A549 (cell line): ENCODE results near the gene FAM219A. TPM values are rescaled to one million over a fixed set of nuclear protein-coding genes. Genes with fewer than 3 reads are reported as not detected.

Experiments used
- ATAC-seq, 2 experiments: fragments of 200-7000 bp in 1 of 2; fragments of >200 bp in 1 of 2; cut with Nextera tagmentation in 1 of 2; cut with Tn5 transposase in 1 of 2; 3 replicates each; pipeline versions ENCODE4 v1.8.0 to v1.9.1; 2018 to 2020; ENCODE audit warnings: mild to moderate bottlenecking in 1 of 2, moderate library complexity in 1 of 2
- CTCF ChIA-PET: fragments of 300-600 bp; sonication (Branson Sonifier 250); formaldehyde crosslinking; extraction: SDS; loops from one replicate; lab custom pipeline; 2021; ENCODE audit warnings: antibody characterized with exemption, inconsistent platforms; lab: Yijun Ruan, JAX
- POLR2A ChIA-PET: fragments of 350-600 bp; formaldehyde crosslinking; extraction: SDS; loops from one replicate; lab custom pipeline; 2021; ENCODE audit warnings: antibody characterized with exemption, inconsistent platforms; lab: Yijun Ruan, JAX
- DNase-seq, 2 experiments: peaks; one replicate each; pipeline versions ENCODE4 v3.0.0 to v3.0.0-alpha.2; 2011 to 2016; ENCODE audit warnings: low read depth in 1 of 2, low spot score in 1 of 2
- FAIRE-seq: peaks from 2 replicates; lab custom pipeline; 2011; peaks lifted over from hg19 to GRCh38; lab: Jason Lieb, UNC
- H3K27ac ChIP-seq, 2 experiments: fragments of >200 bp; sonication (Bioruptor Twin); formaldehyde crosslinking; 3 replicates each; pipeline ENCODE4 v1.5.1; 2016 to 2017
- H3K4me1 ChIP-seq: fragments of >200 bp; sonication (Bioruptor Twin); formaldehyde crosslinking; 3 replicates; pipeline ENCODE4 v1.6.1; 2016
- H3K4me2 ChIP-seq: fragments of >200 bp; sonication (Bioruptor Twin); formaldehyde crosslinking; 3 replicates; pipeline ENCODE4 v1.6.1; 2016
- H3K4me3 ChIP-seq: fragments of >200 bp; sonication (Bioruptor Twin); formaldehyde crosslinking; 3 replicates; pipeline ENCODE4 v1.5.1; 2016
- H3K9me3 ChIP-seq: fragments of >200 bp; sonication (Bioruptor Twin); formaldehyde crosslinking; 3 replicates; pipeline ENCODE4 v1.6.1; 2016
- ATOH8 ChIP-seq: fragments of 250-450 bp; sonication (Bioruptor Pico); IDR thresholded peaks from 2 replicates; pipeline ENCODE4 v1.5.0; 2020; ENCODE audit warnings: low read depth, mild to moderate bottlenecking, moderate library complexity
- BCL3 ChIP-seq: fragments of >200 bp; sonication (Bioruptor Twin); formaldehyde crosslinking; IDR thresholded peaks from 3 replicates; pipeline ENCODE4 v1.6.1; 2016
- CBX2 ChIP-seq: fragments of 200-600 bp; sonication (generic); IDR thresholded peaks from 2 replicates; pipeline ENCODE4 v1.6.1; 2016; ENCODE audit warnings: low read depth, mild to moderate bottlenecking, borderline replicate concordance
- CEBPB ChIP-seq, 2 experiments: fragments of >200 bp in 1 of 2; sonication (Bioruptor Twin) in 1 of 2; formaldehyde crosslinking in 1 of 2; IDR thresholded peaks; 2 replicates each; pipeline ENCODE4 v1.6.1; 2012 to 2016
- CHD4 ChIP-seq: fragments of 200-600 bp; sonication (generic); IDR thresholded peaks from 2 replicates; pipeline ENCODE4 v1.6.1; 2016; ENCODE audit warnings: antibody characterized with exemption, mild to moderate bottlenecking, borderline replicate concordance
- E2F6 ChIP-seq: IDR thresholded peaks from 2 replicates; pipeline ENCODE4 v1.6.1; 2012; ENCODE audit warnings: low read depth, borderline replicate concordance
- EHF ChIP-seq: fragments of 250-450 bp; sonication (Bioruptor Pico); IDR thresholded peaks from 2 replicates; pipeline ENCODE4 v1.5.0; 2020; ENCODE audit warnings: mild to moderate bottlenecking
- EHMT2 ChIP-seq: fragments of 200-600 bp; sonication (generic); IDR thresholded peaks from 2 replicates; pipeline ENCODE4 v1.6.1; 2016; ENCODE audit warnings: antibody characterized with exemption, low read depth, mild to moderate bottlenecking, moderate library complexity
- EP300 ChIP-seq, 2 experiments: fragments of >200 bp; sonication (Bioruptor Twin); formaldehyde crosslinking; IDR thresholded peaks; 2 replicates in 1 of 2; 3 replicates in 1 of 2; pipeline ENCODE4 v1.6.1; 2016 to 2017
- FOSB ChIP-seq: fragments of 250-450 bp; sonication (Bioruptor Pico); IDR thresholded peaks from 2 replicates; pipeline ENCODE4 v1.5.0; 2020; ENCODE audit warnings: mild to moderate bottlenecking, moderate library complexity
- FOXS1 ChIP-seq: fragments of 250-450 bp; sonication (Bioruptor Pico); IDR thresholded peaks from 2 replicates; pipeline ENCODE4 v1.5.0; 2020; ENCODE audit warnings: mild to moderate bottlenecking, moderate library complexity
- GATA3 ChIP-seq: IDR thresholded peaks from 2 replicates; pipeline ENCODE4 v1.6.1; 2012; ENCODE audit warnings: borderline replicate concordance
- HEYL ChIP-seq: fragments of 250-450 bp; sonication (Bioruptor Pico); IDR thresholded peaks from 2 replicates; pipeline ENCODE4 v1.8.0; 2021; ENCODE audit warnings: mild to moderate bottlenecking, moderate library complexity
- HOXA7 ChIP-seq: fragments of 250-450 bp; sonication (Bioruptor Pico); IDR thresholded peaks from 2 replicates; pipeline ENCODE4 v1.5.0; 2020; ENCODE audit warnings: mild to moderate bottlenecking, moderate library complexity
- HOXB13 ChIP-seq: fragments of 250-450 bp; sonication (Bioruptor Pico); IDR thresholded peaks from 2 replicates; pipeline ENCODE4 v1.5.0; 2020; ENCODE audit warnings: low read depth, mild to moderate bottlenecking, moderate library complexity
- HOXB5 ChIP-seq: fragments of 250-450 bp; sonication (Bioruptor Pico); IDR thresholded peaks from 2 replicates; pipeline ENCODE4 v1.5.0; 2020; ENCODE audit warnings: mild to moderate bottlenecking, moderate library complexity
- JUN ChIP-seq, 2 experiments: fragments of >200 bp; sonication (Bioruptor Twin); formaldehyde crosslinking; IDR thresholded peaks; 2 replicates in 1 of 2; 3 replicates in 1 of 2; pipeline ENCODE4 v1.6.1; 2016 to 2017
- KDM5A ChIP-seq: fragments of 200-600 bp; sonication (generic); IDR thresholded peaks from 2 replicates; pipeline ENCODE4 v1.6.1; 2016; ENCODE audit warnings: antibody characterized with exemption, mild to moderate bottlenecking
- MAZ ChIP-seq: fragments of 150-350 bp; IDR thresholded peaks from 2 replicates; pipeline ENCODE4 v1.6.1; 2014; ENCODE audit warnings: antibody characterized with exemption, low read depth, low read length, borderline replicate concordance
- NFE2L2 ChIP-seq: fragments of 150-350 bp; conservative IDR thresholded peaks from 2 replicates; pipeline ENCODE4 v1.6.1; 2014; ENCODE audit warnings: low read length
- PHF8 ChIP-seq: fragments of 200-600 bp; sonication (generic); IDR thresholded peaks from 2 replicates; pipeline ENCODE4 v1.6.1; 2016; ENCODE audit warnings: low read depth, mild to moderate bottlenecking, antibody characterized with exemption, moderate library complexity, borderline replicate concordance
- POLR2A ChIP-seq: IDR thresholded peaks from 2 replicates; pipeline ENCODE4 v1.6.1; 2012; ENCODE audit warnings: mild to moderate bottlenecking, low read length
- RFX5 ChIP-seq: fragments of 450-650 bp; IDR thresholded peaks from 2 replicates; pipeline ENCODE4 v1.7.1; 2014; ENCODE audit warnings: antibody characterized with exemption, mild to moderate bottlenecking, moderate library complexity
- RNF2 ChIP-seq: fragments of 200-600 bp; sonication (generic); IDR thresholded peaks from 2 replicates; pipeline ENCODE4 v1.6.1; 2016; ENCODE audit warnings: low read depth, mild to moderate bottlenecking, antibody characterized with exemption, moderate library complexity, borderline replicate concordance
- SREBF2 ChIP-seq: fragments of 450-650 bp; IDR thresholded peaks from 2 replicates; pipeline ENCODE4 v1.6.1; 2014; ENCODE audit warnings: mild to moderate bottlenecking, moderate library complexity
- TP53 ChIP-seq: fragments of 250-450 bp; sonication (Bioruptor Pico); IDR thresholded peaks from 2 replicates; pipeline ENCODE4 v1.5.0; 2021; ENCODE audit warnings: mild to moderate bottlenecking, moderate library complexity
- USF2 ChIP-seq: fragments of 450-650 bp; IDR thresholded peaks from 2 replicates; pipeline ENCODE4 v1.6.1; 2014; ENCODE audit warnings: antibody characterized with exemption
- ZNF302 ChIP-seq: fragments of 250-450 bp; sonication (Bioruptor Pico); IDR thresholded peaks from 2 replicates; pipeline ENCODE4 v1.9.0; 2021; ENCODE audit warnings: inconsistent platforms, mild to moderate bottlenecking, moderate library complexity
- WGBS: methylation state at CpG from one replicate; pipeline ENCODE4 v1.1.6; 2017; ENCODE audit errors: missing lambda C conversion rate; 5-methylcytosine and 5-hydroxymethylcytosine counted together
- polyA plus RNA-seq, 4 experiments: library from polyadenylated mRNA; depleted of rRNA in 3 of 4; stranded (reverse); fragments of >200 nt; fragmentation: RNase III in 1 of 4; extraction: RNeasy Plus Mini Kit Qiagen cat#74134 plus additional on column Dnase treatment in 1 of 4; gene quantifications; 2 replicates in 3 of 4; 3 replicates in 1 of 4; pipeline ENCODE4 v1.2.3, GENCODE V29; 2011 to 2017

FAM219A gene
- polyA plus RNA-seq, 2 of the 4 experiments (the other 2 are of a cell fraction): 8.1 to 15.3 TPM

- Histone ChIP-seq H3K4me2 (no peak overlapping the region), H3K9me3 (no peaks in the 10 kb centered on the region)
- 10% methylated on average over 1 of the region's 1 CpG for WGBS
- TF ChIP-seq TP53: no peak
- TF ChIP-seq HEYL (CRISPR knock-in tag): no peak
- TF ChIP-seq EP300 (IDR thresholded peaks at IDR 0.05): no peak
- TF ChIP-seq RNF2: no peak
- TF ChIP-seq EHMT2: no peak
- TF ChIP-seq POLR2A: no peak
- TF ChIP-seq FOXS1 (CRISPR knock-in tag): no peak
- TF ChIP-seq ZNF302 (CRISPR knock-in tag): no peak
- TF ChIP-seq, all 56 proteins: peak for 0
- DNase-seq (no peak), ATAC-seq (no peak), FAIRE-seq (no peak)
- ChIA-PET POLR2A (no interaction called here), CTCF (interaction anchor here (0.9 to 2.3 kb wide), 6 partner anchors 11 to 133 kb away, joined by 3 to 8 read pairs (median 4); no protein-coding TSS in a partner anchor)
- no peak overlapping the region for H3K27ac ChIP-seq
- no peak overlapping the region for H3K4me3 ChIP-seq
- H3K4me1 ChIP-seq: peaks cover 9% of the 10 kb centered on the region; the same call in 1 of the 3 replicates
Observed at GRCh38 chr9:34465468-34465867, 7.1 kb upstream of the FAM219A start.

GRCh38 chr9:34464571-34464970 is 6.2 kb upstream of the FAM219A start:
- TF ChIP-seq KDM5A (no peak), MAZ (no peak)
- no peak for DNase-seq
- 60% methylated on average over 2 of the region's 2 CpGs for WGBS
- ChIA-PET POLR2A (no interaction called here), CTCF (interaction anchor here (0.6 to 1.1 kb wide), 3 partner anchors 32 to 1904 kb away, joined by 3 read pairs; no protein-coding TSS in a partner anchor)
- Histone ChIP-seq H3K9me3 (no peaks in the 10 kb centered on the region), H3K27ac (no peak overlapping the region), H3K4me1 (peaks cover 9% of the 10 kb centered on the region; the same call in 1 of the 3 replicates), H3K4me2 (no peak overlapping the region), H3K4me3 (no peak overlapping the region)
- ATAC-seq: no peak
- no peak for FAIRE-seq

GRCh38 chr9:34463901-34464232 is 5.5 kb upstream of the FAM219A start:
- no peak for FAIRE-seq
- H3K4me2 ChIP-seq: peak overlapping the region; percentile 25; the same call in 1 of the 3 replicates
- 57% methylated on average over 2 of the region's 2 CpGs for WGBS
- TF ChIP-seq GATA3: no peak
- no peak for TF ChIP-seq EHF (CRISPR knock-in tag)
- no peak for TF ChIP-seq HOXB5 (CRISPR knock-in tag)
- no peak for TF ChIP-seq HOXB13 (CRISPR knock-in tag)
- no peak for TF ChIP-seq BCL3
- no peak for TF ChIP-seq CHD4
- TF ChIP-seq CBX2: no peak
- TF ChIP-seq SREBF2: no peak
- TF ChIP-seq, all 56 proteins: peak for 0
- Histone ChIP-seq H3K4me3 (no peak overlapping the region), H3K4me1 (peaks cover 12% of the 10 kb centered on the region; the same call in 2 of the 3 replicates), H3K9me3 (no peaks in the 10 kb centered on the region), H3K27ac (no peak overlapping the region)
- ATAC-seq (peak in 1 of 2 experiments; percentile 25; a peak in 2 of 6 replicates), DNase-seq (no peak)
- ChIA-PET CTCF (interaction anchor here (0.6 to 2.2 kb wide), 6 partner anchors 10 to 1905 kb away, joined by 3 to 14 read pairs (median 4); no protein-coding TSS in a partner anchor), POLR2A (no interaction called here)

- H3K27ac ChIP-seq: no peak overlapping the region
- H3K4me1 ChIP-seq: peaks cover 13% of the 10 kb centered on the region; the same call in 2 of the 3 replicates
- no peak for FAIRE-seq
- POLR2A ChIA-PET: no interaction called here
- no peak overlapping the region for H3K4me3 ChIP-seq
- H3K9me3 ChIP-seq: no peaks in the 10 kb centered on the region
- CTCF ChIA-PET: interaction anchor here (0.7 to 2.2 kb wide), 11 partner anchors 9 to 171 kb away, joined by 3 to 14 read pairs (median 4); no protein-coding TSS in a partner anchor
- 33% methylated on average over 5 of the region's 5 CpGs for WGBS
- ATAC-seq: peak; percentile 51 to 54; a peak in 3 of 6 replicates
- peak; percentile 11 to 18 for DNase-seq
- peak overlapping the region; percentile 25; the same call in 1 of the 3 replicates for H3K4me2 ChIP-seq
- TF ChIP-seq TP53 (no peak), HOXA7 (no peak), RFX5 (no peak), HEYL (CRISPR knock-in tag) (no peak), HOXB5 (CRISPR knock-in tag) (no peak), JUN (IDR thresholded peaks at IDR 0.05) (no peak), PHF8 (no peak), FOSB (CRISPR knock-in tag) (no peak), ATOH8 (CRISPR knock-in tag) (no peak), MAZ (no peak), CEBPB (IDR thresholded peaks at IDR 0.05) (no peak), E2F6 (no peak), USF2 (no peak), NFE2L2 (no peak), ZNF302 (CRISPR knock-in tag) (no peak)
Observed at GRCh38 chr9:34463098-34463900, 4.9 kb upstream of the FAM219A start.
